Neural progenitor cell (in vitro differentiated cells): ENCODE measurements around the gene XYLT1.

Experiments
- CTCF ChIP-seq: fragments of 200-600 bp; sonication (generic); IDR thresholded peaks from 2 replicates; pipeline ENCODE4 v1.5.1; 2017; ENCODE audit warnings: antibody characterized with exemption, mild to moderate bottlenecking
- EZH2phosphoT487 ChIP-seq: fragments of 200-600 bp; sonication (generic); IDR thresholded peaks from 2 replicates; pipeline ENCODE4 v1.6.1; 2017; ENCODE audit warnings: antibody characterized with exemption

- TF ChIP-seq CTCF, result no peak
- no peak for TF ChIP-seq EZH2phosphoT487
Measured at GRCh38 chr16:17281052-17281451, 189.7 kb downstream of the XYLT1 start.
